ENCODE data around the gene TTYH3.

- TF ChIP-seq CTCF (IDR thresholded peaks at IDR 0.05): no peak
- TF ChIP-seq POLR2A (IDR thresholded peaks at IDR 0.05): no peak
Observed at GRCh38 chr7:2621061-2621828, 10.5 kb upstream of the TTYH3 start.

All from uterus (tissue), 2 donors.